HG02943 (cell line): ENCODE measurements around the gene MKNK2.
"Not testable (repeated sequence)": the region's sequence is repeated elsewhere in the genome, so short reads cannot be mapped to it uniquely, and the experiment has no call there.

Source experiments
- ATAC-seq: cut with Tn5 transposase; IDR thresholded peaks from one replicate; pipeline ENCODE4 v1.9.1; 2021; ENCODE audit warnings: mild to moderate bottlenecking, low read depth, moderate library complexity; ENCODE audit not compliant: unreplicated experiment

MKNK2 gene

GRCh38 chr19:2045501-2046045 lies 5.5 kb downstream of the MKNK2 start:
- ATAC-seq = no peak

- ATAC-seq = no peak
Measured at GRCh38 chr19:2044709-2045500, 6.1 kb downstream of the MKNK2 start.

DNA sequence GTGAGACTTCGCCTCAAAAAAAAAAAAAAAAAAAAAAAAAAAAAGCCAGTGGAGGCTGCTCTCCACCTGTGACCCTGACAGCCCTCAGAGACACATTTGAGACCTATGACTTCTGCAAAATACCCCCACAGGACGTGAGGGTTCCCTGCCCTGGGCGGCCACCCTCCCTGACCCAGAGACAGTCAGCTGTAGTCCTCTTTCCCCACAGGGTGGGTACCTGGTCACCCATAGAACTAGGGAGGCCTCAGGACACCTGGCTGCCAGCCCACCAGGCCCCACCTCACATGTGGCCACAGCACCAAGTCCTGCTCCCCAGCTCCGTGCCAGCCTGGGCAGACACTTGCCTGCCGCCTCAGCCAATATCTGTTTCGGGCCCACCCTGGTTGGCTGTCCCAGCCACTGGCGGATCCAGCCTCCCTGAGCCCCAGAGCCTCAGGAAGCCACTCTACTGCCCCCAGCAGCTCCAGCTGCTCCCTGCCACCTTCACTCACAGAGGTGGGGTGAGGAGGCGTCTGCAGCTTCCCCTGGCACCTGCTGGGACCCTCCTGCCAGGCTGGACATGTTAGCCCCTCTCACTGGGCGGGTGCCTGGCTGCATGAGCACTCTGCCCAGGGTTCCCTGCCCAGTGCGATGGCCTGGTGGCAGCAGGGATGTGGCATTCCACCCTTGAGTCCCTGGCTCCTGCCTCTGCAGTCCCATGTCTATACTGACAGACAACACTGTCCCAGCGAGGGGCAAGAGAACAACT lies 6.9 kb downstream of the MKNK2 start:
- ATAC-seq = no peak

DNA sequence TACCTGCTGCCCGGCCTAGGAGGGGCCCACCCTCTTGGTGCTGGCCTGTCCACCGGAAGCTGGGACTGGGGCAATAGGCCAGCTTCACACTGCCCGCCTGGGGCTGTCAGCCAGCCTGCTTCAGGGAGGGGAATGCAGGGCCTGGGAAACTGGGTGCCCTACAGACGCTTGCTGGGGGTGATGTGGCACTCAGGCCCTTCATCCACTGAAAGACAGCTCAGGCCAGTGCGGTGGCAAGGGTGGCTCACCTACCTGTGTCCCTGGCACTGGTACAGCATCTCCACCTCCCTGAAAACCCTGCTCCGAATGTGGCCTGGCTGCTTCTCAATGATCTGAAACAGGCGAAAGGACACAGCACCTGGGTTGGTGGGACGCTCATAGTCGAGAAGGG lies 7.8 kb downstream of the MKNK2 start:
- ATAC-seq = no peak

GRCh38 chr19:2042485-2043250 lies 8.4 kb downstream of the MKNK2 start:
- no peak for ATAC-seq

- peak; percentile 48 for ATAC-seq
Measured at GRCh38 chr19:2041683-2042484, 9.2 kb downstream of the MKNK2 start.

GRCh38 chr19:2041433-2041682 lies 9.7 kb downstream of the MKNK2 start:
- no peak for ATAC-seq

DNA sequence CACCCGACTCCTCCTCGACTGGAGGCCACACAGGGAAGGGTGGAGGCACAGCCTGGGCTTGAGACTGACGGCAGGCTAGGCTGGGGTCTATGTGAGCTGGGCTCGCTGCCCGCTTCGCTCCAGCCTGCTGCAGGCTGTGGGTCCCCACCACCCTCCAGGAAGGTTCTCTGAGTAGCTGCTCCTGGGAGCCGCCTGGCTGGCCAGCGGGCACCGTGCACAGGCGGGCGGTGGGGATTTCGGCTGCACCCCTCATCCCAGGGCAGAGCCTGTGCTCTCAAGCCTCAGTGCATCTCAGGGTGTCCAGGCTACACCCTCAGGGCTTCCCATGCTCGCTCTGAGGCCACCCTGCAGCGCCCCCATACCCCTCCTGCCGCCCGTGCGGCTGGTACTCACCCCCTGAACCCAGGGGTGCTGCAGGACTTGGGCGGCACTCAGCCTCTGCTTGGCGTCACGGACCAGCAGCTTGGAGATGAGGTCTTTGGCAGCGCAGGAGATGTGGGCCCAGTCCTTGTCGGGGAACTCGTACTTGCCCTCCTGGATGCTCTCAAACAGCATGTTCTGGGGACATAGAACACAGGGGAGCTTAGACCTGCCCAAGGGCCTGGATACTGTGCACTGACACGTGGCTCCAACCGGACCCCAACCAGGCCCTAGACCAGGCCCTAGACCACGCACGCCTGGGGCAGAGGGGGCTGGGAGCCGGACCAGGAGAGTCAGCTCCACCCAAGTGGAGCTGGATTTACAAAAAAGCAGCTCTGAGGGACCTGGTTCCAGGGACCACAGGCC lies 10.2 kb downstream of the MKNK2 start:
- ATAC-seq = no peak

- no peak for ATAC-seq
Measured at GRCh38 chr19:2039959-2040646, 10.9 kb downstream of the MKNK2 start.

DNA sequence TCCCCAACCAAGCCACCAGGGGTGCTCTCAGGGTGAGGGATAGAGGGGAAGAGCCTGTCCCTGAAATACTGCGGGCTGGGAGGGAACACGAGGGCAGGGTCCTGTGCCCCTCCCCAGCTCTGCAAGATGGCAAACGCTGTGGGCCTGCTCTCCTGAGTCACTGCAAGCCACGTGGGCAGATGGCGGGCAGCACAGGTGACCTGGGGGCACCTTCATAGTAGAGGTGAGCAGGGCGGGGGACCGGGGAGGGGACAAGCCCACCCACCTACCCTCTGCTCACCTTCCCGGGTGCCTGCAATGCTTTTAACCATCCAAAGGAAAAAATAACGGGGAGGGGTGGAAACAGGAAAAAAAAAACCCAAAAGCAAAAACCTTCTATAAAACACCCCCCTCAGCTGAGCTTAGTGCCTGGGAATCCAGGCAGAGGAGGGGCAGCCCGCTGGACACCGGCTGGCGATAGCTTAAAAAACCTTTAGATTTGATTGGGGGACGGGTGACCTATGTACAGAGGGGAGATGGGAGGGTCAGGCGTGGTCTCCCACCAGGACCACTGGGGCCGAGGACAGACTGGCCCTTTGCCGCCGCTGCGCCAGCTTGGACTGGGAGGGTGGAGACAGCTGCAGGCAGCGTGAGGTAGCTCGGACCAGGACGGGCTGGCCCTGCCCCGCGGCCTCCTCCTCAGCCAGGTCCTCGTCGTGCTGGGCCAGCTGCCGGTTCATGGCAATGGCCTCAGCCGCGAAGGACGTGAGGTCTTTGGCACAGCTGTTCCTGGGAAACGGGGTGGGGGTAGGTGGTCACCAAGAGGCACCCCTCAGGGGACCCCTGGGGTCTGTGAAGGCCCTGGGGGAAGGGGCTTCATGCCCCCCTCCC lies 11.7 kb downstream of the MKNK2 start:
- ATAC-seq = no peak

DNA sequence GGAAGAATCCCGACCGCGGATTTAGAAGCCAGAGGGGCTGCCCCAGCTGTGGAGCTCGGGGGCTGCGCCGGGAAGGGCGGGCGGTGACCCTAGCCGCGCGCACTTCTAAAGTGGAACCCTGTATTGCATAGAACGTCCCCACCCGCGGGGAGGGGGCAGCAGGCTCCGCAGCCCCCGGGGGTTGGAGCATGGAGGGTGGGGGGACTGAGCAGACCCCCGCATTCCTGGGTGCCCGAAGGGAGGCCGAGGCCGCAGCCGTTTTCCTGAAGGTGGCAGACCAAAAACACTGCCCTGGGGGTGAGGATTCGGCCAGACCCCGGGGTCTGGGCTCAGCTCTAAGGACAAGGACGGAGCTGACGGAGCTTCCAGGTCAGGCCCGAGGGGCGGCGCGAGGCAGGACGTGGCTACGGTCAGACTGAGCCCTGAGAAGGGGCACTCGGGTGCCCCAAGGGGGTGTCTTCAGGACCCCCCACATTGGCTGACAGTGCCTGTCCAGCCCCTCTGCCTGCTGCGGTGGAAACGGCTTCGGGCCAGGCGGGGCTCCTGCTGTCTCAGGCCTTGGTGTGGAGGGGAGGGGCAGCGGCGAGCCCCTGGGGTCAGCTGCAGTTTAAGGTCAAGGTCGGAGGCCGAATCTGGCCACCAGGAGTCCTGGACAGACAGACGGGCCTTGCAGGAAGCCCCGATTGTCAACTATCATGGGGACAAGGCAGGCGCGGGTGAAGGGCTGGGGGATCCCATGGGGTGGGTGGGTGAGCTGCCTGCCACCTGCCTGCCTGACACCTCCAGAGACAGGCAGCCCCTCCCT lies 12.6 kb downstream of the MKNK2 start:
- ATAC-seq = no peak

GRCh38 chr19:2037651-2038255 lies 13.3 kb downstream of the MKNK2 start:
- ATAC-seq = no peak

GRCh38 chr19:2036424-2036823 lies 14.6 kb downstream of the MKNK2 start:
- ATAC-seq = no peak

DNA sequence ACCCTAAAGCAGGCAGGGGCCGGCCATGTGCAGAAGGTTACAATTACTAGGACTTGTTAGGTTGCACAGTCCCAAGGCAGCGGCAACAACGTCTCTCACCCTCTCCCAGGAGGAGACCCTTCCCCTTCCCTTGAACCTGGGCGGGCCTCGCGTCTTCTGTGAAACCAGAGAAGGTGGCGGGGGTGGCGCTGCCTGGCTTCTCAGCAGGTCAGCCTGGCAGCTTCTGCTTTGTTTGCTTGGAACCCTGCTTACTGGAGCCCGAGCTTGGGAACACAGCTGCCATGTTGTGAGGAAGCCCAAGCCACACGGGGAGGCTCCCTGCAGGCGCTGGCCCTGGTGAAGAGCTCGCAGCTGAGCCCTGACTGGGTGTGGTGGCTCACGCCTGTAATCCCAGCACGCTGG lies 15.5 kb downstream of the MKNK2 start:
- ATAC-seq = no peak

- ATAC-seq = no peak
Measured at GRCh38 chr19:2034729-2035589, 16.1 kb downstream of the MKNK2 start.

- not testable (repeated sequence) for ATAC-seq
Measured at GRCh38 chr19:2034253-2034652, 16.8 kb downstream of the MKNK2 start.
